OCI-LY1 (cell line): ENCODE measurements around the gene C2orf42.
A peak's percentile ranks its signal among the peaks of the same experiment; 100 is the strongest.
"Not testable (repeated sequence)": the region's sequence is repeated elsewhere in the genome, so short reads cannot be mapped to it uniquely, and the experiment has no call there.

Experiments
- H2AFZ ChIP-seq: fragments of 200-600 bp; sonication (generic), shearing (Covaris generic); 2 replicates; pipeline ENCODE4 v1.6.0; 2014; ENCODE audit warnings: antibody characterized with exemption, mild to moderate bottlenecking, low read length
- H3F3A ChIP-seq: fragments of 200-600 bp; sonication (generic), shearing (Covaris generic); 2 replicates; pipeline ENCODE4 v1.6.0; 2014; ENCODE audit warnings: mild to moderate bottlenecking, antibody characterized with exemption, low read length, moderate library complexity; ENCODE audit not compliant: insufficient read depth
- H3K27ac ChIP-seq: fragments of 200-600 bp; sonication (generic); 2 replicates; pipeline ENCODE4 v1.5.1; 2014; ENCODE audit warnings: low read length, mixed run types, mild to moderate bottlenecking, low read depth; ENCODE audit not compliant: poor library complexity, severe bottlenecking
- H3K27me3 ChIP-seq: fragments of 200-600 bp; sonication (generic); 2 replicates; pipeline ENCODE4 v1.6.0; 2014; ENCODE audit warnings: antibody characterized with exemption, mild to moderate bottlenecking, low read length, moderate library complexity; ENCODE audit not compliant: insufficient read depth
- H3K36me3 ChIP-seq: fragments of 200-600 bp; sonication (generic); 2 replicates; pipeline ENCODE4 v1.6.1; 2014; ENCODE audit warnings: mild to moderate bottlenecking, antibody characterized with exemption, low read length, moderate library complexity, mixed read lengths; ENCODE audit not compliant: insufficient read depth
- H3K4me1 ChIP-seq: fragments of 200-600 bp; sonication (generic); 2 replicates; pipeline ENCODE4 v1.5.1; 2014; ENCODE audit warnings: mild to moderate bottlenecking, low read length, moderate library complexity; ENCODE audit not compliant: insufficient read depth, severe bottlenecking
- H3K4me2 ChIP-seq: fragments of 200-600 bp; sonication (generic), shearing (Covaris generic); 2 replicates; pipeline ENCODE4 v1.6.1; 2014; ENCODE audit warnings: low read length
- H3K4me3 ChIP-seq: fragments of 200-600 bp; sonication (generic); 2 replicates; pipeline ENCODE4 v1.5.1; 2014; ENCODE audit warnings: low read length, low read depth, mild to moderate bottlenecking, mixed read lengths; ENCODE audit not compliant: poor library complexity, severe bottlenecking
- H3K79me2 ChIP-seq: fragments of 200-600 bp; shearing (Covaris generic); 2 replicates; pipeline ENCODE4 v1.6.1; 2016; ENCODE audit warnings: mixed run types, low read length, mixed read lengths; ENCODE audit not compliant: insufficient read depth
- H3K9ac ChIP-seq: fragments of 200-600 bp; sonication (generic), shearing (Covaris generic); 2 replicates; pipeline ENCODE4 v1.6.1; 2014; ENCODE audit warnings: mild to moderate bottlenecking, low read length, mixed read lengths
- H3K9me2 ChIP-seq: fragments of 200-600 bp; sonication (generic), shearing (Covaris generic); 2 replicates; pipeline ENCODE4 v1.6.1; 2014; ENCODE audit warnings: low read depth, mild to moderate bottlenecking, low read length, mixed read lengths
- H3K9me3 ChIP-seq: fragments of 200-600 bp; shearing (Covaris generic); 2 replicates; pipeline ENCODE4 v1.6.1; 2014; ENCODE audit warnings: low read length, mixed read lengths
- H4K20me1 ChIP-seq: fragments of 200-600 bp; sonication (generic), shearing (Covaris generic); 2 replicates; pipeline ENCODE4 v1.6.0; 2016; ENCODE audit warnings: mild to moderate bottlenecking, low read length; ENCODE audit not compliant: insufficient read depth
- EZH2 ChIP-seq: fragments of 200-600 bp; sonication (generic), shearing (Covaris generic); IDR thresholded peaks from 2 replicates; pipeline ENCODE4 v1.8.0; 2017; ENCODE audit warnings: borderline replicate concordance, mixed run types, mild to moderate bottlenecking, antibody characterized with exemption, low read length, moderate library complexity, mixed read lengths
- TF ChIP-seq, protein P1 (sequence below): fragments of 200-600 bp; sonication (generic), shearing (Covaris generic); IDR thresholded peaks from 2 replicates; pipeline ENCODE4 v1.5.1; 2017; ENCODE audit warnings: mild to moderate bottlenecking, antibody characterized with exemption, low read length, moderate library complexity, mixed read lengths

Gene C2orf42

DNA sequence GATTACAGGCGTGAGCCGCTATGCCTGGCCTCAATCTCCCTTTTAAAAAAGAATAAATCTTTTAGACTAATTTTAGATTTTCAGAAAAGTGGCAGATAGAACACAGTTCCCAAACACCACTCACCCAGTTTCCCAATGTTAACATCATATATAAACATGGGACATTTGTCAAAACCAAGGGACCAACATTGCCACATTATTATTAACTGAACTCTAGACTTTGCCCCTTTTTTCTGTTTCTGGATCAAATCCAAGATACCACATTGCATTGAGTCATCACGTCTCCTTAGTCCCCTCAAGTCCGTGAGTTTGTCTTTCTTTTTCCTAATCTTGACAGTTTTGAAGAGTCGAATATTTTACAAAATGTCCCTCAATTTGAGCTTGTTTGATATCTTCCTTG is 2.4 kb downstream of the C2orf42 start:
- Histone ChIP-seq H3K4me2 (no peak overlapping the region), H3F3A (no peaks in the 10 kb centered on the region), H3K4me3 (no peak overlapping the region), H3K27me3 (no peaks in the 10 kb centered on the region), H3K27ac (no peak overlapping the region), H3K9me2 (no peaks in the 10 kb centered on the region), H3K9me3 (no peaks in the 10 kb centered on the region), H2AFZ (no peak overlapping the region), H3K9ac (no peak overlapping the region), H3K4me1 (peaks cover 11% of the 10 kb centered on the region), H3K79me2 (peaks cover 5% of the 10 kb centered on the region), H4K20me1 (no peaks in the 10 kb centered on the region), H3K36me3 (no peaks in the 10 kb centered on the region)
- no peak for TF ChIP-seq EZH2
- TF ChIP-seq, protein P1, sequence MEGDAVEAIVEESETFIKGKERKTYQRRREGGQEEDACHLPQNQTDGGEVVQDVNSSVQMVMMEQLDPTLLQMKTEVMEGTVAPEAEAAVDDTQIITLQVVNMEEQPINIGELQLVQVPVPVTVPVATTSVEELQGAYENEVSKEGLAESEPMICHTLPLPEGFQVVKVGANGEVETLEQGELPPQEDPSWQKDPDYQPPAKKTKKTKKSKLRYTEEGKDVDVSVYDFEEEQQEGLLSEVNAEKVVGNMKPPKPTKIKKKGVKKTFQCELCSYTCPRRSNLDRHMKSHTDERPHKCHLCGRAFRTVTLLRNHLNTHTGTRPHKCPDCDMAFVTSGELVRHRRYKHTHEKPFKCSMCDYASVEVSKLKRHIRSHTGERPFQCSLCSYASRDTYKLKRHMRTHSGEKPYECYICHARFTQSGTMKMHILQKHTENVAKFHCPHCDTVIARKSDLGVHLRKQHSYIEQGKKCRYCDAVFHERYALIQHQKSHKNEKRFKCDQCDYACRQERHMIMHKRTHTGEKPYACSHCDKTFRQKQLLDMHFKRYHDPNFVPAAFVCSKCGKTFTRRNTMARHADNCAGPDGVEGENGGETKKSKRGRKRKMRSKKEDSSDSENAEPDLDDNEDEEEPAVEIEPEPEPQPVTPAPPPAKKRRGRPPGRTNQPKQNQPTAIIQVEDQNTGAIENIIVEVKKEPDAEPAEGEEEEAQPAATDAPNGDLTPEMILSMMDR, result no peak

DNA sequence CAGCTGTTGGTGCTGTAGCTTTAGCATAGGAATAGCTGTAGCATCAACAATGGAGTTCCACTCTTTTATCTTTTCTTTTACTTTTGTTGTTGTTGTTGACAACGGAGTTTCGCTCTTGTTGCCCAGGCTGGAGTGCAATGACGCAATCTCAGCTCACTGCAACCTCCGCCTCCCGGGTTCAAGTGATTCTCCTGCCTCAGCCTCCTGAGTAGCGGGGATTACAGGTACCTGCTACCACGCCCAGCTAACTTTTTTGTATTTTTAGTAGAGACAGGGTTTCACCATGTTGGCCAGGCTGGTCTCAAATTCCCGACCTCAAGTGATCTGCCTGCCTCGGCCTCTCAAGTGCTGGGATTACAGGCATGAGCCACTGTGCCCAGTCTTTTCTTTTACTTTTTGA is 3.6 kb downstream of the C2orf42 start:
- H3K79me2 ChIP-seq, H4K20me1 ChIP-seq, H2AFZ ChIP-seq, H3K4me2 ChIP-seq, H3K36me3 ChIP-seq, H3K4me3 ChIP-seq, H3K9me3 ChIP-seq, H3K27ac ChIP-seq, H3K27me3 ChIP-seq, H3K9me2 ChIP-seq, H3K9ac ChIP-seq, H3F3A ChIP-seq: not testable (repeated sequence)
- H3K4me1 ChIP-seq, result peaks cover 19% of the 10 kb centered on the region

DNA sequence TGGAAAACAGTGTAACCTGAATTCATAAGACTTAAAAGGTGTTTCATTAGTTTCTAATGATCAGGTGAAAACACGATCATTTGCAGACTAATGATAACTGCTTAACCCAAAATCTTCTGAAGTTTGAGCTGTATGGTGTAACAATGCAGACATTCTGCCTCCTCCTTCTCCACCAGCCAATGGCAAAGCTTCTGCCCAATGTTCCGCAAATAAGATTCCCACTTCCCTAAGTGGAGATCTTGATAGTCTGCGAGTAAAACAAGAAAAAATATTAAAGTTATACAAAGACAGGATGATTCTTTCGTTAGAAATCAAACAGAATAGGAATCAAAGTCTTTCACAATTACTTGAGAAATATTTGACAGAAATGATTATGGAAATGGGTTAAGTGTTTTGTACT is 8.1 kb downstream of the C2orf42 start:
- Histone ChIP-seq H3K27ac (peak overlapping the region; percentile 98), H3K9me3 (no peaks in the 10 kb centered on the region), H3K27me3 (no peaks in the 10 kb centered on the region), H3K4me1 (peaks cover 28% of the 10 kb centered on the region), H4K20me1 (no peaks in the 10 kb centered on the region), H3K79me2 (no peaks in the 10 kb centered on the region), H3K4me2 (no peak overlapping the region), H3F3A (no peaks in the 10 kb centered on the region; the same call in 1 of the 2 replicates), H3K4me3 (no peak overlapping the region), H2AFZ (no peak overlapping the region), H3K9me2 (no peaks in the 10 kb centered on the region), H3K9ac (no peak overlapping the region), H3K36me3 (peaks cover 11% of the 10 kb centered on the region)
- no peak for TF ChIP-seq EZH2
- TF ChIP-seq, protein P1, result no peak

DNA sequence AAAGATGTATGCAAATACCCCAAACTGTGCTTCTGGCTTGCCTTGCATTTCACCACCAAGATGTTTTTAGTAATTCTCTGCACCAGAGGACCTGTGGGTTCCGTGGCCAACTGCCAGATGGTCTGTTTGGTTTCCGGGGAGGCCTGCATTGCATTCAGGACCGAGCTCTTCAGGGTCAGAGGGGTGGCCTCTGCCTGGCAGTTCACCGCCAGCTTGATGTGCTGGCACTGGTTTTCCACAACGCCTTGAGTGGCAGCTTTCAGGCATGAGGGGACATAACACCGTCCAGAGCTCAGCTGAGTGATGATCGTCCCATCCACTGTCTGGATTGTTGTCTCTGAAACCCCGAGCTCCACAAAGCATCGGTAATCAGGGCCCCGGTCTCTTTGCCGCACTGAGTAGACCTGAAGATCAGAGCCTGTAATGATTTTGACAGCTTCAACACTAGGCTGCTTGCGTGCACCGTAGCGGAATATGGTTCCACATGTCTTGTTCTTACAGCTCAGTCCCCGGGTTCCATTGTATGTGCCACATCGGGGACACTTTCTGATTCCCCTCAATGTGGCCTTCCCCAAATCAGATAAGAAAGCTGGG is 9.4 kb downstream of the C2orf42 start:
- Histone ChIP-seq H3F3A (no peaks in the 10 kb centered on the region; the same call in 1 of the 2 replicates), H3K4me3 (peak overlapping the region; percentile 53), H3K36me3 (peaks cover 21% of the 10 kb centered on the region), H3K9ac (peak overlapping the region; percentile 61), H4K20me1 (no peaks in the 10 kb centered on the region), H3K4me1 (peaks cover 31% of the 10 kb centered on the region), H3K27me3 (no peaks in the 10 kb centered on the region), H3K4me2 (peak overlapping the region; percentile 70), H2AFZ (no peak overlapping the region), H3K79me2 (no peaks in the 10 kb centered on the region), H3K9me2 (no peaks in the 10 kb centered on the region), H3K9me3 (no peaks in the 10 kb centered on the region), H3K27ac (peak overlapping the region; percentile 98)
- no peak for TF ChIP-seq EZH2
- TF ChIP-seq, protein P1, result no peak
